GM12878 (cell line): ENCODE data around the gene CYB561A3. TPM values are rescaled to one million over a fixed set of nuclear protein-coding genes. Genes with fewer than 3 reads are reported as not detected.

ENCODE experiments used
- ATF2 ChIP-seq: IDR thresholded peaks from 2 replicates; pipeline ENCODE4 v1.6.1; 2012; ENCODE audit warnings: low read length, inconsistent platforms
- CBX5 ChIP-seq: sonication (generic); IDR thresholded peaks from 2 replicates; pipeline ENCODE4 v1.6.1; 2016; ENCODE audit warnings: low read depth, moderate library complexity, mild to moderate bottlenecking, inconsistent platforms
- CHD2 ChIP-seq: IDR thresholded peaks from 2 replicates; pipeline ENCODE4 v1.6.1; 2011; ENCODE audit warnings: low read depth, low read length, improper control_type of control experiment, borderline replicate concordance
- EED ChIP-seq: sonication (generic); IDR thresholded peaks from 2 replicates; pipeline ENCODE4 v1.6.1; 2016; ENCODE audit warnings: antibody characterized with exemption, low read depth
- FOXM1 ChIP-seq: IDR thresholded peaks from 2 replicates; pipeline ENCODE4 v1.6.1; 2012; ENCODE audit warnings: low read depth, mild to moderate bottlenecking, inconsistent platforms, low read length, moderate library complexity
- GATAD2B ChIP-seq: fragments of 450-650 bp; conservative IDR thresholded peaks from 2 replicates; pipeline ENCODE4 v1.6.1; 2017; ENCODE audit warnings: low read depth, mild to moderate bottlenecking, moderate library complexity
- MEF2A ChIP-seq: IDR thresholded peaks from 2 replicates; pipeline ENCODE4 v1.6.1; 2011; ENCODE audit warnings: low read depth, mild to moderate bottlenecking, low read length, moderate library complexity; ENCODE audit not compliant: insufficient read depth
- MYB ChIP-seq: fragments of 150-350 bp; IDR thresholded peaks from 2 replicates; pipeline ENCODE4 v1.6.1; 2014; ENCODE audit warnings: mild to moderate bottlenecking, low read depth, low read length, borderline replicate concordance
- MYC ChIP-seq: IDR thresholded peaks from 2 replicates; pipeline ENCODE4 v1.6.1; 2011; ENCODE audit warnings: mild to moderate bottlenecking, low read length, moderate library complexity, inconsistent platforms; ENCODE audit not compliant: insufficient read depth, insufficient replicate concordance, insufficient read length, severe bottlenecking
- RAD51 ChIP-seq: fragments of 450-650 bp; IDR thresholded peaks from 2 replicates; pipeline ENCODE4 v1.6.1; 2016; ENCODE audit warnings: moderate library complexity, mild to moderate bottlenecking, inconsistent platforms
- STAT1 ChIP-seq: fragments of 450-650 bp; conservative IDR thresholded peaks from 2 replicates; pipeline ENCODE4 v1.6.1; 2014; ENCODE audit warnings: antibody characterized with exemption, mild to moderate bottlenecking
- TCF3 ChIP-seq: IDR thresholded peaks from 2 replicates; pipeline ENCODE4 v1.6.1; 2012; ENCODE audit warnings: low read depth, mild to moderate bottlenecking, low read length, borderline replicate concordance; ENCODE audit not compliant: insufficient read depth
- polyA plus RNA-seq, 11 experiments: library from polyadenylated mRNA; depleted of rRNA in 4 of 11; unstranded in 6 of 11; stranded (reverse) in 5 of 11; fragments of >200 nt; fragmentation: Nextera tagmentation in 4 of 11; fragmentation: Illumina TruSeq in 1 of 11; extraction: Ambion mirVana in 4 of 11; extraction: Trizol in 1 of 11; gene quantifications; 1 replicate in 1 of 11; 2 replicates in 10 of 11; pipeline versions ENCODE4 v1.2.1 to v1.2.3, GENCODE V29; 2011 to 2016; ENCODE audit warnings: inconsistent platforms in 2 of 11, missing spikeins in 2 of 11, low read depth in 1 of 11
- total RNA-seq, 4 experiments: library from RNA; depleted of rRNA in 3 of 4; stranded (reverse); fragments of >200 nt in 3 of 4; fragmentation: Illumina TruSeq in 1 of 4; extraction: Trizol in 1 of 4; gene quantifications; 2 replicates each; pipeline versions ENCODE4 v1.2.1 to v1.2.3, GENCODE V29; 2013 to 2021
- TF ChIP-seq, protein P1 (sequence below): fragments of 450-650 bp; formaldehyde crosslinking; IDR thresholded peaks from 2 replicates; pipeline ENCODE4 v1.5.0; 2022; ENCODE audit warnings: mild to moderate bottlenecking, missing genetic modification characterization
- TF ChIP-seq, protein P2 (sequence below): fragments of 450-650 bp; formaldehyde crosslinking; IDR thresholded peaks from 2 replicates; pipeline ENCODE4 v1.4.0; 2022; ENCODE audit warnings: mild to moderate bottlenecking, moderate library complexity
- TF ChIP-seq, protein P3 (sequence below): fragments of 450-650 bp; IDR thresholded peaks from 2 replicates; pipeline ENCODE4 v1.6.1; 2017; ENCODE audit warnings: mild to moderate bottlenecking, moderate library complexity

CYB561A3 gene
- total and polyA plus RNA-seq, 10 of the 15 experiments (the other 5 are each of a cell fraction or from before 2014, with no cell fraction given) = 40.1 to 169 (median 74.4) TPM

GRCh38 chr11:61369372-61370348 lies 8.0 kb upstream of the CYB561A3 start (continued):
- TF ChIP-seq, protein P1, sequence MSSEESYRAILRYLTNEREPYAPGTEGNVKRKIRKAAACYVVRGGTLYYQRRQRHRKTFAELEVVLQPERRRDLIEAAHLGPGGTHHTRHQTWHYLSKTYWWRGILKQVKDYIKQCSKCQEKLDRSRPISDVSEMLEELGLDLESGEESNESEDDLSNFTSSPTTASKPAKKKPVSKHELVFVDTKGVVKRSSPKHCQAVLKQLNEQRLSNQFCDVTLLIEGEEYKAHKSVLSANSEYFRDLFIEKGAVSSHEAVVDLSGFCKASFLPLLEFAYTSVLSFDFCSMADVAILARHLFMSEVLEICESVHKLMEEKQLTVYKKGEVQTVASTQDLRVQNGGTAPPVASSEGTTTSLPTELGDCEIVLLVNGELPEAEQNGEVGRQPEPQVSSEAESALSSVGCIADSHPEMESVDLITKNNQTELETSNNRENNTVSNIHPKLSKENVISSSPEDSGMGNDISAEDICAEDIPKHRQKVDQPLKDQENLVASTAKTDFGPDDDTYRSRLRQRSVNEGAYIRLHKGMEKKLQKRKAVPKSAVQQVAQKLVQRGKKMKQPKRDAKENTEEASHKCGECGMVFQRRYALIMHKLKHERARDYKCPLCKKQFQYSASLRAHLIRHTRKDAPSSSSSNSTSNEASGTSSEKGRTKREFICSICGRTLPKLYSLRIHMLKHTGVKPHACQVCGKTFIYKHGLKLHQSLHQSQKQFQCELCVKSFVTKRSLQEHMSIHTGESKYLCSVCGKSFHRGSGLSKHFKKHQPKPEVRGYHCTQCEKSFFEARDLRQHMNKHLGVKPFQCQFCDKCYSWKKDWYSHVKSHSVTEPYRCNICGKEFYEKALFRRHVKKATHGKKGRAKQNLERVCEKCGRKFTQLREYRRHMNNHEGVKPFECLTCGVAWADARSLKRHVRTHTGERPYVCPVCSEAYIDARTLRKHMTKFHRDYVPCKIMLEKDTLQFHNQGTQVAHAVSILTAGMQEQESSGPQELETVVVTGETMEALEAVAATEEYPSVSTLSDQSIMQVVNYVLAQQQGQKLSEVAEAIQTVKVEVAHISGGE = no peak
- TF ChIP-seq RAD51 (0 out of 2 replicates have a peak, but pooled peaks have one; percentile 32), FOXM1 (peak; percentile 96), GATAD2B (peak; percentile 83; the same call in 1 of the 2 replicates), MEF2A (peak; percentile 63), MYC (no peak), STAT1 (no peak), TCF3 (peak; percentile 84), EED (peak; percentile 63), MYB (0 out of 2 replicates have a peak, but pooled peaks have one; percentile 85), CHD2 (peak; percentile 79; the same call in 1 of the 2 replicates), CBX5 (0 out of 2 replicates have a peak, but pooled peaks have one; percentile 44), ATF2 (peak; percentile 82)
- TF ChIP-seq, protein P2, sequence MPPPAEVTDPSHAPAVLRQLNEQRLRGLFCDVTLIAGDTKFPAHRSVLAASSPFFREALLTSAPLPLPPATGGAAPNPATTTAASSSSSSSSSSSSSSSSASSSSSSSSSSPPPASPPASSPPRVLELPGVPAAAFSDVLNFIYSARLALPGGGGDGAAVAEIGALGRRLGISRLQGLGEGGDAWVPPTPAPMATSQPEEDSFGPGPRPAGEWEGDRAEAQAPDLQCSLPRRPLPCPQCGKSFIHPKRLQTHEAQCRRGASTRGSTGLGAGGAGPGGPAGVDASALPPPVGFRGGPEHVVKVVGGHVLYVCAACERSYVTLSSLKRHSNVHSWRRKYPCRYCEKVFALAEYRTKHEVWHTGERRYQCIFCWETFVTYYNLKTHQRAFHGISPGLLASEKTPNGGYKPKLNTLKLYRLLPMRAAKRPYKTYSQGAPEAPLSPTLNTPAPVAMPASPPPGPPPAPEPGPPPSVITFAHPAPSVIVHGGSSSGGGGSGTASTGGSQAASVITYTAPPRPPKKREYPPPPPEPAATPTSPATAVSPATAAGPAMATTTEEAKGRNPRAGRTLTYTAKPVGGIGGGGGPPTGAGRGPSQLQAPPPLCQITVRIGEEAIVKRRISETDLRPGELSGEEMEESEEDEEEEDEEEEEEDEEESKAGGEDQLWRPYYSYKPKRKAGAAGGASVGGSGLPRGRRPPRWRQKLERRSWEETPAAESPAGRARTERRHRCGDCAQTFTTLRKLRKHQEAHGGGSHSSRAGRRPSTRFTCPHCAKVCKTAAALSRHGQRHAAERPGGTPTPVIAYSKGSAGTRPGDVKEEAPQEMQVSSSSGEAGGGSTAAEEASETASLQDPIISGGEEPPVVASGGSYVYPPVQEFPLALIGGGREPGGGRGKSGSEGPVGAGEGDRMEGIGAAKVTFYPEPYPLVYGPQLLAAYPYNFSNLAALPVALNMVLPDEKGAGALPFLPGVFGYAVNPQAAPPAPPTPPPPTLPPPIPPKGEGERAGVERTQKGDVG (CRISPR knock-in tag) = no peak
- TF ChIP-seq, protein P3, sequence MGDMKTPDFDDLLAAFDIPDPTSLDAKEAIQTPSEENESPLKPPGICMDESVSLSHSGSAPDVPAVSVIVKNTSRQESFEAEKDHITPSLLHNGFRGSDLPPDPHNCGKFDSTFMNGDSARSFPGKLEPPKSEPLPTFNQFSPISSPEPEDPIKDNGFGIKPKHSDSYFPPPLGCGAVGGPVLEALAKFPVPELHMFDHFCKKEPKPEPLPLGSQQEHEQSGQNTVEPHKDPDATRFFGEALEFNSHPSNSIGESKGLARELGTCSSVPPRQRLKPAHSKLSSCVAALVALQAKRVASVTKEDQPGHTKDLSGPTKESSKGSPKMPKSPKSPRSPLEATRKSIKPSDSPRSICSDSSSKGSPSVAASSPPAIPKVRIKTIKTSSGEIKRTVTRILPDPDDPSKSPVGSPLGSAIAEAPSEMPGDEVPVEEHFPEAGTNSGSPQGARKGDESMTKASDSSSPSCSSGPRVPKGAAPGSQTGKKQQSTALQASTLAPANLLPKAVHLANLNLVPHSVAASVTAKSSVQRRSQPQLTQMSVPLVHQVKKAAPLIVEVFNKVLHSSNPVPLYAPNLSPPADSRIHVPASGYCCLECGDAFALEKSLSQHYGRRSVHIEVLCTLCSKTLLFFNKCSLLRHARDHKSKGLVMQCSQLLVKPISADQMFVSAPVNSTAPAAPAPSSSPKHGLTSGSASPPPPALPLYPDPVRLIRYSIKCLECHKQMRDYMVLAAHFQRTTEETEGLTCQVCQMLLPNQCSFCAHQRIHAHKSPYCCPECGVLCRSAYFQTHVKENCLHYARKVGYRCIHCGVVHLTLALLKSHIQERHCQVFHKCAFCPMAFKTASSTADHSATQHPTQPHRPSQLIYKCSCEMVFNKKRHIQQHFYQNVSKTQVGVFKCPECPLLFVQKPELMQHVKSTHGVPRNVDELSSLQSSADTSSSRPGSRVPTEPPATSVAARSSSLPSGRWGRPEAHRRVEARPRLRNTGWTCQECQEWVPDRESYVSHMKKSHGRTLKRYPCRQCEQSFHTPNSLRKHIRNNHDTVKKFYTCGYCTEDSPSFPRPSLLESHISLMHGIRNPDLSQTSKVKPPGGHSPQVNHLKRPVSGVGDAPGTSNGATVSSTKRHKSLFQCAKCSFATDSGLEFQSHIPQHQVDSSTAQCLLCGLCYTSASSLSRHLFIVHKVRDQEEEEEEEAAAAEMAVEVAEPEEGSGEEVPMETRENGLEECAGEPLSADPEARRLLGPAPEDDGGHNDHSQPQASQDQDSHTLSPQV = peak; percentile 22; the same call in 1 of the 2 replicates
